Activated T-cell treated with anti-CD3 and anti-CD28 coated beads for 24 hours (primary cell): ENCODE results near the gene DCTN5.

Experiments
- DNase-seq: peaks from one replicate; pipeline ENCODE4 v3.0.0-alpha.2; 2020; ENCODE audit warnings: low read depth

DCTN5 gene

GRCh38 chr16:23663918-23664317 lies 22.7 kb downstream of the DCTN5 start:
- no peak for DNase-seq

GRCh38 chr16:23666571-23667354 lies 25.5 kb downstream of the DCTN5 start:
- DNase-seq = no peak

GRCh38 chr16:23667355-23667659 lies 26.0 kb downstream of the DCTN5 start:
- no peak for DNase-seq

- DNase-seq = no peak
Measured at GRCh38 chr16:23668225-23668624, 27.0 kb downstream of the DCTN5 start.

- DNase-seq = no peak
Measured at GRCh38 chr16:23668873-23669272, 27.6 kb downstream of the DCTN5 start.

GRCh38 chr16:23670137-23670776 lies 29.0 kb downstream of the DCTN5 start:
- DNase-seq = peak; percentile 48

GRCh38 chr16:23673971-23674614 lies 32.8 kb downstream of the DCTN5 start:
- DNase-seq = no peak

GRCh38 chr16:23676924-23677480 lies 35.7 kb downstream of the DCTN5 start:
- no peak for DNase-seq

GRCh38 chr16:23678430-23679273 lies 37.4 kb downstream of the DCTN5 start, which contains the start of gene PLK1:
Gene PLK1 (plus strand): TSS chr16:23678889. CDS start chr16:23678933, 44 bp downstream.
- peak; percentile 68 for DNase-seq

GRCh38 chr16:23679274-23679985 lies 38.2 kb downstream of the DCTN5 start:
- DNase-seq = no peak

GRCh38 chr16:23679986-23680336 lies 38.7 kb downstream of the DCTN5 start:
- no peak for DNase-seq

GRCh38 chr16:23682181-23682580 lies 40.9 kb downstream of the DCTN5 start:
- DNase-seq = no peak

- no peak for DNase-seq
Measured at GRCh38 chr16:23683487-23683886, 42.2 kb downstream of the DCTN5 start.

- no peak for DNase-seq
Measured at GRCh38 chr16:23687034-23687808, 46.0 kb downstream of the DCTN5 start.

- DNase-seq = no peak
Measured at GRCh38 chr16:23689442-23690187, 48.3 kb downstream of the DCTN5 start.

GRCh38 chr16:23690771-23691482 lies 49.7 kb downstream of the DCTN5 start:
- DNase-seq = no peak

- no peak for DNase-seq
Measured at GRCh38 chr16:23691483-23692189, 50.4 kb downstream of the DCTN5 start.

GRCh38 chr16:23692190-23692837 lies 51.0 kb downstream of the DCTN5 start:
- DNase-seq = no peak
